HUES6 (cell line): ENCODE results near the gene ITFG1.

Experiments used
- H3K27ac ChIP-seq: 2 replicates; pipeline ENCODE4 v1.7.0; 2013; ENCODE audit warnings: low read depth, mild to moderate bottlenecking, low read length, inconsistent platforms
- H3K27me3 ChIP-seq: 2 replicates; pipeline ENCODE4 v1.6.1; 2013; ENCODE audit warnings: low read length; ENCODE audit not compliant: control insufficient read depth, insufficient read depth
- H3K36me3 ChIP-seq: 2 replicates; pipeline ENCODE4 v1.6.1; 2013; ENCODE audit warnings: low read length; ENCODE audit not compliant: control insufficient read depth, insufficient read depth
- H3K4me1 ChIP-seq: 2 replicates; pipeline ENCODE4 v1.6.1; 2013; ENCODE audit warnings: low read length; ENCODE audit not compliant: control insufficient read depth, insufficient read depth
- H3K4me3 ChIP-seq: 2 replicates; pipeline ENCODE4 v1.5.1; 2013; ENCODE audit warnings: low read depth, low read length
- H3K9ac ChIP-seq: one replicate; pipeline ENCODE4 v1.6.1; 2013; ENCODE audit warnings: mild to moderate bottlenecking, low read length
- H3K9me3 ChIP-seq: 2 replicates; pipeline ENCODE4 v1.6.1; 2013; ENCODE audit warnings: low read depth, low read length; ENCODE audit not compliant: control insufficient read depth, insufficient read depth

ITFG1 gene

DNA sequence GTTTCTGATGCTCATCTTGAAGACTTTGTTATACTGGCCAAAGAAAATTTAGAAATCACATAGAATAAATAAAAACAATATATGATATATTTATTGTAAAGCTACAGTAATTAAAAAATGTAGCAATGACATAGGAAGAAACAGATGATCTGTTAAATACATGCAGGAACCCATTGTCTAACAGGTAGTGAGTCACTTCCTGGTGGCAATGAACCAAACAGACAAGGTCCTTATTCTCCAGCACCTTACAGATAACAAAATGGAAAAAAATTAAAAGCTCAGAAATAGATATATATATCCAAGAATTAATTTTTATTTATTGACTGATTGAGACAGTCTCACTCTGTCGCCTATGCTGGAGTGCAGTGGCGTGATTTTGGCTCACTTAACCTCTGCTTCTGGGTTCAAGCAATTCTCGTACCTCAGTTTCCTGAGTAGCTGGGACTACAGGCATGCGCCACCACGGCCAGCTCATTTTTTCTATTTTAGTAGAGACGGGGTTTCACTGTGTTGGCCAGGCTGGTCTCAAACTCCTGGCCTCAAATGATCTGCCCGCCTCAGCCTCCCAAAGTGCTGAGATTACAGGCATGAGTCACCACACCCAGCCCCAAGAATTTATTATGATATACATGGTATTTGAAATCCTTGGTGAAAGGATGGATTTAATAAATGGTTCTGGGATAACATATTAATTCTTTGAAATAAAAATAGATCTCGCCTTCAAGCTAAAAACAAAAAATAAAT is 324.6 kb downstream of the ITFG1 start:
- Histone ChIP-seq H3K27ac (no peak overlapping the region), H3K27me3 (no peaks in the 10 kb centered on the region), H3K9me3 (no peaks in the 10 kb centered on the region), H3K36me3 (peaks cover 3% of the 10 kb centered on the region; the same call in 1 of the 2 replicates), H3K4me3 (no peak overlapping the region), H3K9ac (no peak overlapping the region), H3K4me1 (peaks cover 5% of the 10 kb centered on the region; the same call in 1 of the 2 replicates)

DNA sequence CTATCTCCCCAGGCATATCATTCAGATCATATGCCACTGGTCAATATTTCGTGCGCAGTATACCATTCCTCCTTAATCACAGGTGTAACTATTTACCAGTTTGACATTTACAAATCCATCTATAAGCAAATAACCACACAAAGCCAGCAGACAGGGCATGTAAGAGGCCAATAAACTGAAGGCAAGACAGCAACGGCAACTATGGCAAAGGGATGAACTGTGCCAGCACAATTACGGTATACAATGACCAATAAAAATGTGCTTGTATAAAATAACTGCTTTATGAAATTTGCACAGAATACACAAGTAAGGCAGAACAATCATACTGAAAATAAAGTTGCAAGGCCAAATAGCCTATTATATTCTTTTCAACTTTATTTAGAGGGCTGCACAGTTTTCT is 326.3 kb downstream of the ITFG1 start:
- no peak overlapping the region for H3K27ac ChIP-seq
- H3K4me3 ChIP-seq, result no peak overlapping the region
- H3K9ac ChIP-seq, result no peak overlapping the region
- 0 out of 2 replicates have a peak, but pooled peaks cover 2% of the 10 kb centered on the region for H3K4me1 ChIP-seq
- no peaks in the 10 kb centered on the region for H3K27me3 ChIP-seq
- peaks cover 3% of the 10 kb centered on the region; the same call in 1 of the 2 replicates for H3K36me3 ChIP-seq
- H3K9me3 ChIP-seq, result no peaks in the 10 kb centered on the region

DNA sequence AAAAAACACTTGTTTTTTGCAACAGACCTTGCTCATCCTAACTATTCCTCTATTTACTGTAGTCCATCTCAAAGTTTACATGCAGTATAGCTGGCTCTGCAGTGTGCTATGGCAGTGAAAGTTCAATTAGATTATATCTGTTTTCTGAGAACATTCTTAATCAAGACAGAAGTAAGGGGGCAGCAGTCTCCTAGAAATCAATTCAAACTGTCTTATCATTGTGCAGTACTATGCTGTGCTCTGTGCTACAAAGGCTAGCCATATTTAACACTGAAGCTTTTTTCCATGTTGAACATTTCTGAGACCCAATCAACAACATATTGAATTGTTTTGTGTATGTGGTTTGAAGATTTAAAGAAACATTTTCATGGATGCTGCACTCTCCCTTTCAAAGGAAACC is 328.6 kb downstream of the ITFG1 start:
- no peaks in the 10 kb centered on the region for H3K27me3 ChIP-seq
- H3K4me3 ChIP-seq, result no peak overlapping the region
- H3K4me1 ChIP-seq, result no peaks in the 10 kb centered on the region; the same call in 1 of the 2 replicates
- H3K9me3 ChIP-seq, result no peaks in the 10 kb centered on the region
- H3K9ac ChIP-seq, result no peak overlapping the region
- H3K36me3 ChIP-seq, result peaks cover 3% of the 10 kb centered on the region; the same call in 1 of the 2 replicates
- H3K27ac ChIP-seq, result no peak overlapping the region

DNA sequence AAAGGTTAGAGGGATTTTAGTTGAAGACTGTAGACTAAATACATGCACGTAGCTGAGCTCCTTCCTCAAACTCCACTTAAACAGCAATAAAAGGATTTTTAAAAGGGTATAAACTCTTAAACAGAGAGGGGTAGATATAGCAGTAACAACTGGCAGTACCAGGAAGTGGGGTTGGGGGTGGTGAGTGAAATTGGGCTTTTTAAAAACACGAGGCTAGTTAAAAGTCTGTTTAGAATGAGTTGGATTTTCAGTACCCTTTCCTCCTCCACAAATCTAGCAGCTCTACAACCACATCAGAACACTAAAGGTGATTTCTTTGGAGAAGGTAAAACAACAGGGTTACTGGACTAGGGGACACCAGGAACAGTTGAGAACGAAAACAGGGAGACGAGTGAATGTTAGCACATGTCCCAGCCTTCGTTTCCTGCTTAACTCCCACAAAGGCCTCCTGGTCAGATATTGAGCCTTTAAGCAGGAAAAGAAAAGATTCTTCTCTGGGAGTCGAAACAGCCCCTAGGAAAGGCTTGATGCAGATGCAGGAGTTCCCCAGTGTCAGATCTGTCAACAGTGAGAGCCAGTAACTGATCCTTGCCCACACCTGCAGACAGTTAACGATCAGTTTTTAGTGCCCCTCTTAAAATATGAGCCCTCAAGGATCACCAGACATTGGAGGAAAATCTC is 331.0 kb downstream of the ITFG1 start:
- H3K4me1 ChIP-seq, result no peaks in the 10 kb centered on the region; the same call in 1 of the 2 replicates
- no peaks in the 10 kb centered on the region for H3K9me3 ChIP-seq
- no peaks in the 10 kb centered on the region for H3K27me3 ChIP-seq
- H3K4me3 ChIP-seq, result no peak overlapping the region
- peaks cover 9% of the 10 kb centered on the region for H3K36me3 ChIP-seq
- no peak overlapping the region for H3K27ac ChIP-seq
- no peak overlapping the region for H3K9ac ChIP-seq

DNA sequence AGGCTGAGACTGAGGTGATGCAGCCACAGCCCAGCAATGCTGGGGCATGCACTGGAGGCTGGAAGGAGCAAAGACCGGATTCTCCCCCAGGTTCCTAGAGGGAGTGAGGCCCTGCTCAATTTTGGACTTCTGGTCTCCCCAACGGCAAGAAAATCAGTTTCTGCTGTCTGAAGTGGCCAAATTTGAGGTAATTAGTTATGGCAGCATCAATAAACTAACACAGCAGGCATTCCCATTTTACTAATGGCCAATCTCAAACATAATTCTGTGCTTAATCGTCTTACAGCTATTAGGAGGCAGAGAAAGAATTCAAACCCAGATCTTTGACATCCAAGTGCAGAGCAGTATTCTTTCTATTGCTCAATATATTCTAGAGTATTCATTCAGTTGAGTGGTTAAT is 333.3 kb downstream of the ITFG1 start:
- H3K27me3 ChIP-seq, result no peaks in the 10 kb centered on the region

DNA sequence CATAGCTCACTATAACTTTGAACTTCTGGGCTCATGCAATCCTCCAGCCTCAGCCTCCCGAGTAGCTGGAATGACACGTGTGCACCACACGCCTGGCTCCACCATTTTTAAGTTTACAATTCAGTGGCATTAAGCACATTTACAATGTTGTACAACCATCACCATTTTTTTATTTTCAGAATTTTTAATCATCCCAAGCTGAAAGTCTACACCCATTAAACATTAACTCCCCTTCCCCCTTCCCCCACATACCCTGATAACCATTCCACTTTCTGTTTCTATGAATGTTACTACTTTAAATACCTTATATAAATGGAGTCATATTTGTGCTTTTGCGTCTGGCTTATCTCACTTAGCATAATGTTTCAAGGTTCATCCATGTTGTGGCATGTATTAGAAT is 335.1 kb downstream of the ITFG1 start:
- Histone ChIP-seq H3K4me3 (no peak overlapping the region), H3K9me3 (no peaks in the 10 kb centered on the region), H3K27me3 (no peaks in the 10 kb centered on the region), H3K27ac (no peak overlapping the region), H3K9ac (no peak overlapping the region), H3K4me1 (no peaks in the 10 kb centered on the region; the same call in 1 of the 2 replicates), H3K36me3 (peaks cover 8% of the 10 kb centered on the region)

More for the DNA sequence above, 333.3 kb downstream of the ITFG1 start:
- Histone ChIP-seq H3K4me3 (no peak overlapping the region), H3K36me3 (peaks cover 6% of the 10 kb centered on the region), H3K9me3 (no peaks in the 10 kb centered on the region), H3K4me1 (no peaks in the 10 kb centered on the region; the same call in 1 of the 2 replicates), H3K27ac (no peak overlapping the region), H3K9ac (no peak overlapping the region)

DNA sequence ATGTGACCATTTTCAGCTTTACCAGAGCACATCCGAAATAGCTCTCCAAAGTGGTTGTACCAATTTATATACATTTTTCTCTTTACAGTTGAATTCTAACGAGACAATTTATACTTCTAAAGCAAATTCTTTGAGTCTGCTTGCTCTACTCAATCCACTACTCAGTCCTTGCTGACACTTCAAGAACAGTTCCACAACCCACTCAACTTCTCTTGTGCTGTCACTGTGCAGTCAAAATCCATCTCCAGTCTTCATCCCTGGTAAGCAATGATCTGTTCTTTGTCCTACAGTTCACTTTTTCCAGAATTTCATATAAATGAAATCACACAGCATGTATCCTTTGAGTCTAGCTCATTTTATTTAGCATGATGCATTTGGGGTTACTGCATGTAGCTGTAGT is 347.7 kb downstream of the ITFG1 start:
- H3K36me3 ChIP-seq, result peaks cover 6% of the 10 kb centered on the region
- no peaks in the 10 kb centered on the region for H3K4me1 ChIP-seq
- H3K9me3 ChIP-seq, result no peaks in the 10 kb centered on the region
- no peak overlapping the region for H3K27ac ChIP-seq
- no peak overlapping the region for H3K4me3 ChIP-seq
- no peaks in the 10 kb centered on the region for H3K27me3 ChIP-seq
- no peak overlapping the region for H3K9ac ChIP-seq

DNA sequence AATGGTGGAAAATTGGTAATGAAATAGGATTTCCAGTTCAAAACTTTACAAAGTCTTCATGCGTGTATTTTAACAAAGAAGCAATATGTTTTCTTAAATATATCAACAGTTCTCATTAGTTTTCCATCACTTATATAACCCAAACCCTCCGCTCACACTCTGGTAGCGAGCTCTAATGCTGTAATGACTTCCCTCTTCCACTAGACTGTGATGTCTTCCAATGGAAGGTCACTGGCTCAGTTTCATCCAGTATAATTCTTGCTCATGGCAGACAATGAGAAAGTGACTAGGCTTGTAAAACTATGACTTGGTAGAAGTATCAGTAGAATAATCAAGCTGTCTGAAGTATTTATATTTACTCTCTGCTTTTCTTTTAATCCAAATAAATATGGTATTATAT is 349.9 kb downstream of the ITFG1 start:
- Histone ChIP-seq H3K4me3 (no peak overlapping the region), H3K4me1 (no peaks in the 10 kb centered on the region), H3K36me3 (peaks cover 14% of the 10 kb centered on the region), H3K9ac (no peak overlapping the region), H3K27ac (no peak overlapping the region), H3K9me3 (no peaks in the 10 kb centered on the region), H3K27me3 (no peaks in the 10 kb centered on the region)

DNA sequence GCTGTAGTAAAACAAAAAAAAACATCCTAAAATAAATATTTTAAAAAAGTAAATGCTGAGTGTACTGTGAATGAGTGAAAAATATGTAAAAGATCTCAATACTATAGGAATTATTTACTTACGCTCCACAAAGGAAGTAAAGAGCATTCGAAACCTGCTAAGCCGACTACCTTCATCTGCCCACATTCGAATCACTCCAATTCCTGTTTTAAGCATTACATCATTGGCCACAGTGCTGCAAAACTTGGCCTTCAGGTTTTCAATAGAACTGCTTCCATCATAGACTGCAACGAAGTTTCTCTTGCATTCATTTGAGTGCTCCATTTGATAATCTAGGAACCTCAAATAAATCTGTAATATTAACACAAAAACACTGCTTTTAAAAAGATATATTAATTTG is 351.5 kb downstream of the ITFG1 start:
- Histone ChIP-seq H3K9ac (no peak overlapping the region), H3K27ac (no peak overlapping the region), H3K4me3 (no peak overlapping the region), H3K27me3 (no peaks in the 10 kb centered on the region), H3K36me3 (peaks cover 14% of the 10 kb centered on the region), H3K4me1 (no peaks in the 10 kb centered on the region), H3K9me3 (no peaks in the 10 kb centered on the region)
